Caco-2 (cell line): ENCODE results near the gene CDC42SE2. TPM values are rescaled to one million over a fixed set of nuclear protein-coding genes. Genes with fewer than 3 reads are reported as not detected.

Experiments used
- BruUV-seq: library from RNA; stranded (reverse); fragments of 400-500 nt; replicated peaks from 2 replicates; lab custom pipeline; 2021; lab: Mats Ljungman, UMichigan
- CTCF ChIA-PET: fragments of 300-600 bp; sonication (Branson Sonifier 250); formaldehyde crosslinking; loops from one replicate; lab custom pipeline; 2022; ENCODE audit warnings: antibody characterized with exemption; lab: Charles Lee
- POLR2A ChIA-PET: fragments of 300-600 bp; sonication (Branson Sonifier 250); formaldehyde crosslinking; loops from one replicate; lab custom pipeline; 2022; ENCODE audit warnings: antibody characterized with exemption; lab: Charles Lee
- DNase-seq, 2 experiments: peaks; one replicate each; pipeline versions ENCODE4 v3.0.0 to v3.0.0-alpha.2; 2020 to 2022
- H3K27me3 ChIP-seq: replicated peaks from 2 replicates; pipeline ENCODE4 v1.6.0; 2011; ENCODE audit warnings: low read length; ENCODE audit not compliant: control insufficient read depth, insufficient read depth
- H3K36me3 ChIP-seq: 2 replicates; pipeline ENCODE4 v1.5.1; 2011; ENCODE audit warnings: low read length; ENCODE audit not compliant: control insufficient read depth, insufficient read depth
- H3K4me1 ChIP-seq: fragments of 250-450 bp; sonication (Bioruptor Pico); 2 replicates; pipeline ENCODE4 v1.5.1; 2020; ENCODE audit warnings: mild to moderate bottlenecking
- H3K4me3 ChIP-seq: 2 replicates; pipeline ENCODE4 v1.5.1; 2011; ENCODE audit warnings: low read depth, mild to moderate bottlenecking, control low read depth, low read length
- H3K9me3 ChIP-seq: fragments of 250-450 bp; sonication (Bioruptor Pico); 2 replicates; pipeline ENCODE4 v1.5.1; 2020; ENCODE audit warnings: mild to moderate bottlenecking, moderate library complexity
- H3K27ac Mint-ChIP-seq: one replicate; pipeline ENCODE4 v1.8.0; 2022; ENCODE audit warnings: mixed read lengths; ENCODE audit not compliant: unreplicated experiment
- H3K27me3 Mint-ChIP-seq: one replicate; pipeline ENCODE4 v1.8.0; 2022; ENCODE audit warnings: mixed read lengths; ENCODE audit not compliant: insufficient read depth, unreplicated experiment
- H3K36me3 Mint-ChIP-seq: one replicate; pipeline ENCODE4 v1.8.0; 2022; ENCODE audit warnings: mild to moderate bottlenecking, mixed read lengths; ENCODE audit not compliant: insufficient read depth, unreplicated experiment
- H3K4me1 Mint-ChIP-seq: one replicate; pipeline ENCODE4 v1.8.0; 2022; ENCODE audit warnings: low read depth, mixed read lengths; ENCODE audit not compliant: unreplicated experiment
- H3K4me3 Mint-ChIP-seq: one replicate; pipeline ENCODE4 v1.8.0; 2022; ENCODE audit warnings: mild to moderate bottlenecking, moderate library complexity, mixed read lengths; ENCODE audit not compliant: unreplicated experiment
- H3K9me3 Mint-ChIP-seq: one replicate; pipeline ENCODE4 v1.8.0; 2022; ENCODE audit warnings: mixed read lengths; ENCODE audit not compliant: unreplicated experiment
- CTCF ChIP-seq, 2 experiments: fragments of 200-600 bp in 1 of 2; IDR thresholded peaks; 1 replicate in 1 of 2; 2 replicates in 1 of 2; pipeline versions ENCODE4 v1.5.1 to v1.8.0; 2011 to 2022; ENCODE audit warnings: antibody characterized with exemption in 1 of 2, control low read depth in 1 of 2, inconsistent platforms in 1 of 2, low read depth in 1 of 2, low read length in 1 of 2, mild to moderate bottlenecking in 1 of 2, moderate library complexity in 1 of 2; ENCODE audit not compliant: insufficient read depth in 1 of 2, severe bottlenecking in 1 of 2, unreplicated experiment in 1 of 2
- intact Hi-C: fragments of 100-400 bp; cut with micrococcal nuclease; formaldehyde crosslinking; loops from one replicate; pipeline ENCODE4 v1.10.0; 2022; ENCODE audit not compliant: unreplicated experiment
- total RNA-seq: library from RNA; stranded (reverse); gene quantifications from 2 replicates; pipeline ENCODE4 v1.2.3, GENCODE V29; 2022

CDC42SE2 gene
- total RNA-seq, 1 experiment from 2014 or later = 39.4 TPM

GRCh38 chr5:131221888-131222287, 42.0 kb upstream of the CDC42SE2 start:
- no peak for DNase-seq
- H3K4me3 Mint-ChIP-seq = no peak overlapping the region
- no peak for TF ChIP-seq CTCF (IDR thresholded peaks at IDR 0.05; ENCODE audit: insufficient read depth in 1 of 2, low read depth in 1 of 2, low read length in 1 of 2, severe bottlenecking in 1 of 2, unreplicated experiment in 1 of 2)
- intact Hi-C loops = no loop called here
- H3K9me3 Mint-ChIP-seq = no peaks in the 10 kb centered on the region
- POLR2A ChIA-PET = no interaction called here
- H3K36me3 ChIP-seq = no peaks in the 10 kb centered on the region
- no peak overlapping the region for H3K4me3 ChIP-seq
- BruUV-seq = no TSS peak
- H3K27me3 ChIP-seq = no peaks in the 10 kb centered on the region; the same call in 1 of the 2 replicates
- no peaks in the 10 kb centered on the region for H3K27me3 Mint-ChIP-seq
- CTCF ChIA-PET = interaction anchor here (0.6 to 0.7 kb wide), 2 partner anchors 160 to 359 kb away, joined by 3 read pairs; no protein-coding TSS in a partner anchor
- no peaks in the 10 kb centered on the region for H3K4me1 ChIP-seq
- H3K36me3 Mint-ChIP-seq = no peaks in the 10 kb centered on the region
- H3K9me3 ChIP-seq = no peaks in the 10 kb centered on the region
- no peaks in the 10 kb centered on the region for H3K4me1 Mint-ChIP-seq
- H3K27ac Mint-ChIP-seq = no peak overlapping the region

- Histone ChIP-seq H3K4me3 (no peak overlapping the region), H3K36me3 (no peaks in the 10 kb centered on the region), H3K9me3 (no peaks in the 10 kb centered on the region), H3K4me1 (no peaks in the 10 kb centered on the region), H3K27me3 (no peaks in the 10 kb centered on the region; the same call in 1 of the 2 replicates)
- H3K4me3 Mint-ChIP-seq = no peak overlapping the region
- no peaks in the 10 kb centered on the region for H3K27me3 Mint-ChIP-seq
- no peak overlapping the region for H3K27ac Mint-ChIP-seq
- POLR2A ChIA-PET = no interaction called here
- no peaks in the 10 kb centered on the region for H3K9me3 Mint-ChIP-seq
- no peak for DNase-seq
- BruUV-seq = no TSS peak
- CTCF ChIA-PET = no interaction called here
- TF ChIP-seq CTCF (IDR thresholded peaks at IDR 0.05; ENCODE audit: insufficient read depth in 1 of 2, low read depth in 1 of 2, low read length in 1 of 2, severe bottlenecking in 1 of 2, unreplicated experiment in 1 of 2) = no peak
- no peaks in the 10 kb centered on the region for H3K36me3 Mint-ChIP-seq
- no peaks in the 10 kb centered on the region for H3K4me1 Mint-ChIP-seq
- intact Hi-C loops = no loop called here
These were observed 41.1 kb upstream of the CDC42SE2 start for GRCh38 chr5:131222731-131223130.

- Histone ChIP-seq H3K4me3 (no peak overlapping the region), H3K36me3 (no peaks in the 10 kb centered on the region), H3K9me3 (no peaks in the 10 kb centered on the region), H3K4me1 (no peaks in the 10 kb centered on the region), H3K27me3 (no peaks in the 10 kb centered on the region; the same call in 1 of the 2 replicates)
- H3K4me1 Mint-ChIP-seq = no peaks in the 10 kb centered on the region
- no peak for DNase-seq
- no TSS peak for BruUV-seq
- intact Hi-C loops = no loop called here
- no peak overlapping the region for H3K4me3 Mint-ChIP-seq
- ChIA-PET POLR2A (no interaction called here), CTCF (no interaction called here)
- no peak overlapping the region for H3K27ac Mint-ChIP-seq
- H3K27me3 Mint-ChIP-seq = no peaks in the 10 kb centered on the region
- no peak for TF ChIP-seq CTCF (IDR thresholded peaks at IDR 0.05; ENCODE audit: insufficient read depth in 1 of 2, low read depth in 1 of 2, low read length in 1 of 2, severe bottlenecking in 1 of 2, unreplicated experiment in 1 of 2)
- H3K36me3 Mint-ChIP-seq = no peaks in the 10 kb centered on the region
- H3K9me3 Mint-ChIP-seq = no peaks in the 10 kb centered on the region
These were observed 40.0 kb upstream of the CDC42SE2 start for GRCh38 chr5:131223751-131224386.
